ENCODE measurements around the gene PROK2.

PROK2 gene

DNA sequence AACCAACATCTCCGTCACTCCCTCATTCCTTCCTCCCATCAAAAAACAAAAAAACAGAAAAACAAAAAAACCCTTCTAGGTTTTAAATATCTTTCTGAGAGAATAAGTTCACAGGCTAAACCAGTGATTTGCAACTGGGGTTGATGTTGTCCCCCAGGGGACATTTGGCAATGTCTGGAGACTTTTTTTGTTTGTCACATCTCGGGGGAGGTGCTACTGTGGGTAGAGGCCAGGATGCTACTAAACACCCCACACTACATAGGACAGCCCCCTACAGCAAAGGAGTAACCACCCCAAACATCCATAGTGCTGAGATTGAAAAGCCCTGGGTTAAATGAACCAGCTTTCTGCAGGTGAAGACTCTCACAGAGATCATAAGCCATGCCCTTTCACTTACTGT lies 17.0 kb upstream of the PROK2 start:
- no peak for DNase-seq (ENCODE audit: extremely low read depth, insufficient read length)
- TF ChIP-seq, protein P1, sequence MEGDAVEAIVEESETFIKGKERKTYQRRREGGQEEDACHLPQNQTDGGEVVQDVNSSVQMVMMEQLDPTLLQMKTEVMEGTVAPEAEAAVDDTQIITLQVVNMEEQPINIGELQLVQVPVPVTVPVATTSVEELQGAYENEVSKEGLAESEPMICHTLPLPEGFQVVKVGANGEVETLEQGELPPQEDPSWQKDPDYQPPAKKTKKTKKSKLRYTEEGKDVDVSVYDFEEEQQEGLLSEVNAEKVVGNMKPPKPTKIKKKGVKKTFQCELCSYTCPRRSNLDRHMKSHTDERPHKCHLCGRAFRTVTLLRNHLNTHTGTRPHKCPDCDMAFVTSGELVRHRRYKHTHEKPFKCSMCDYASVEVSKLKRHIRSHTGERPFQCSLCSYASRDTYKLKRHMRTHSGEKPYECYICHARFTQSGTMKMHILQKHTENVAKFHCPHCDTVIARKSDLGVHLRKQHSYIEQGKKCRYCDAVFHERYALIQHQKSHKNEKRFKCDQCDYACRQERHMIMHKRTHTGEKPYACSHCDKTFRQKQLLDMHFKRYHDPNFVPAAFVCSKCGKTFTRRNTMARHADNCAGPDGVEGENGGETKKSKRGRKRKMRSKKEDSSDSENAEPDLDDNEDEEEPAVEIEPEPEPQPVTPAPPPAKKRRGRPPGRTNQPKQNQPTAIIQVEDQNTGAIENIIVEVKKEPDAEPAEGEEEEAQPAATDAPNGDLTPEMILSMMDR (IDR thresholded peaks at IDR 0.05; ENCODE audit: insufficient read depth, low read length, poor library complexity, severe bottlenecking) = no peak
- Histone ChIP-seq H3K4me3 (replicated peaks; ENCODE audit: low read depth, low read length) (no peak overlapping the region), H3K27me3 (replicated peaks; ENCODE audit: control insufficient read depth, insufficient read depth, low read length) (no peaks in the 10 kb centered on the region; the same call in none of the 2 replicates), H3K36me3 (ENCODE audit: control insufficient read depth, insufficient read depth, low read length) (no peaks in the 10 kb centered on the region)

DNA sequence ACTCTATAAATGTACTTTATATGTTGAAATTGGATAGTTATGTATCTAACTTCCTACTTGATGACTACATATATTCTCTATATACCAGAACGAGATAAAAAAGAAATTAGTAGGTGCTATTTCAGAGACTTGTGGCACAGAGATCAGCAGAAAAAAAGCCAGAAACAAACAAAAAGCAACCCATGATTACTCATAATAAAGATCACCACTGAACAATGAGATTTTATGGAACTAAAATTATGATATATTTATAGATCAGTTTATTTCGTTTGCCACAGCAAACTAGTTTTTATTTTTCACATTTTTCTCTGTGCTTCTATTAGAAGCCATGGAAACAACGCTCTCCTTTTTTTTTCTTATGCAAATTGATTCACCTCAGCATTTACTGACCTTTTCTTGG lies 15.1 kb upstream of the PROK2 start:
- Histone ChIP-seq H3K27me3 (replicated peaks; ENCODE audit: control insufficient read depth, insufficient read depth, low read length) (no peaks in the 10 kb centered on the region; the same call in none of the 2 replicates), H3K4me3 (replicated peaks; ENCODE audit: low read depth, low read length) (no peak overlapping the region), H3K36me3 (ENCODE audit: control insufficient read depth, insufficient read depth, low read length) (no peaks in the 10 kb centered on the region)
- DNase-seq (ENCODE audit: extremely low read depth, insufficient read length) = no peak
- TF ChIP-seq, protein P1 (IDR thresholded peaks at IDR 0.05; ENCODE audit: insufficient read depth, low read length, poor library complexity, severe bottlenecking) = no peak

DNA sequence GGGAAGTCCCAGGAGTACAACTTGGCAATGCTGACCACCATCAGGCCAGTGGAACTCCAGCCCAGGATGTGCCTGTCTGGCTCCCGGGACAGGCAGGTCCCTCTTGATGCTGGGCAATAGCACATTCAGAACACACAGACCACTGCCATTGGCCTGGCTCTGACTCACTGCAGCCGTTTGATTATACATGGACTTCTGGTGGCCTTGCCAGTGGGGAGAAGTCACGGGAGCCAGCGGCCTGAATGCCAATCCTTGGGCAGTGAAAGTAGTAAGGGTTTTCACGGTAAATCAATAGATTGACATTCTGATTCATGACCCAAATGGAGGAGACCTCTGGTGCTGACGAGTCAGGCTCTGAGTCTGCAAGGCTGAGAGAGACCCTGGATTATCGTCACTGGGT lies 12.5 kb upstream of the PROK2 start:
- TF ChIP-seq, protein P1 (IDR thresholded peaks at IDR 0.05; ENCODE audit: insufficient read depth, low read length, poor library complexity, severe bottlenecking) = no peak
- no peak overlapping the region for H3K4me3 ChIP-seq (replicated peaks; ENCODE audit: low read depth, low read length)

DNA sequence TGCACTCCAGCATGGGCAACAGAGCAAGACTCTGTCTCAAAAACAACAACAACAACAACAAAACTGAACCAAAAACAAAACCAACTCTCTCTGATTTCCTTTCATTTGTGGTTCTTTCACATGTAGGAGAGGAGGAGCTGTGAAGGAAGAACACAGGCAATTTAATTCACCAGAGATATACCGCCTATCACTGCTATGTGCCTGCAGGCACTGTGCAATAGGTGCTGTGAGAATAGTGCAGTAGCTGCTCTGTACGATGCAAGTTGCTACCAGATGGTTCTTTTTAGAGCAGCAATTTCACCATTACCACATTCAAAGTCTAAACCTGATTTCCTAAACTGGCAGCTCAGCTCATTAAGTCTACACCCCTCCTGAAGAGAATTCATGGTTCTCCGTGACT lies 11.3 kb upstream of the PROK2 start:
- no peak for DNase-seq (ENCODE audit: extremely low read depth, insufficient read length)
- TF ChIP-seq, protein P1 (IDR thresholded peaks at IDR 0.05; ENCODE audit: insufficient read depth, low read length, poor library complexity, severe bottlenecking) = no peak
- no peaks in the 10 kb centered on the region for H3K36me3 ChIP-seq (ENCODE audit: control insufficient read depth, insufficient read depth, low read length)
- H3K4me3 ChIP-seq (replicated peaks; ENCODE audit: low read depth, low read length) = no peak overlapping the region
- H3K27me3 ChIP-seq (replicated peaks; ENCODE audit: control insufficient read depth, insufficient read depth, low read length) = no peaks in the 10 kb centered on the region

More for the DNA sequence above, 12.5 kb upstream of the PROK2 start:
- no peaks in the 10 kb centered on the region for H3K36me3 ChIP-seq (ENCODE audit: control insufficient read depth, insufficient read depth, low read length)
- no peaks in the 10 kb centered on the region; the same call in 1 of the 2 replicates for H3K27me3 ChIP-seq (replicated peaks; ENCODE audit: control insufficient read depth, insufficient read depth, low read length)
- DNase-seq (ENCODE audit: extremely low read depth, insufficient read length) = no peak

DNA sequence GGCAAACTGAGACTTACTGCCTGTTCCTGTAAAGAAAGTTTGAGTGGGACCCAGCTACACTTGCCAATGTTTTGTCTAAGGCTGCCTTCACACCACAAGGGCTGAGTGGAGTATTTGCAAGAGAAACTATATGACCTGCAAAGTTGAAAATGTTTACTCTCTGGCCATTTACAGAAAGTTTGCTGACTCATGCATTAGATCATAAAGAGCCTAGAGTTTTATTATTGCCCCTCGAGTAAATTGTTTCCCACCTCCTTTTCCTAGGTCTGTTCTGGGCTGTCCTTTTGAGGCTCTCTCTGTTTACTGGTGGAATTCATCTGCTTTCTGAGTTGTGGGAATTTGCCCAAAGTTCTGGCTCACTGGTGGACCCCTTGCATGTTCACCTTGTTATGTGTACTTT lies 6.7 kb upstream of the PROK2 start:
- Histone ChIP-seq H3K27me3 (replicated peaks; ENCODE audit: control insufficient read depth, insufficient read depth, low read length) (peaks cover 1% of the 10 kb centered on the region; the same call in 1 of the 2 replicates), H3K4me3 (replicated peaks; ENCODE audit: low read depth, low read length) (no peak overlapping the region), H3K36me3 (ENCODE audit: control insufficient read depth, insufficient read depth, low read length) (no peaks in the 10 kb centered on the region)
- TF ChIP-seq, protein P1 (IDR thresholded peaks at IDR 0.05; ENCODE audit: insufficient read depth, low read length, poor library complexity, severe bottlenecking) = no peak
- no peak for DNase-seq (ENCODE audit: extremely low read depth, insufficient read length)

DNA sequence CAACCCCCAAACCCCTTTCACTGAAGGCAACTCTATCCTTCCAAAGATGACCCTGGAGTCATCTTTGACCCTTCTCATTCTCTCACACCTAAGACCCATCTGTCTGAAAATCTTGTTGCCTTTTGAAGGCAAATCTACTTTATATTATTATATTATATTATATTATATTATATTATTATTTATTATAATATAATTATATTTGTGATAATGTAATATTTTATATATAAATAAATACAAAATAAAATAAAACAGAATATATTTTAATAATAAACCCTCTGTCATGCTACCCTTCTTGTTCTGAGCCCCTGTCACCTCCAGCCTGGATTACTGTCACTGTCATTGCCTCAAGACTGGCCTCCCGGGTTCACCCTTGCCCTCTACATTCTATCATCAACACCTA lies 5.0 kb upstream of the PROK2 start:
- Histone ChIP-seq H3K4me3 (replicated peaks; ENCODE audit: low read depth, low read length) (no peak overlapping the region), H3K36me3 (ENCODE audit: control insufficient read depth, insufficient read depth, low read length) (no peaks in the 10 kb centered on the region), H3K27me3 (replicated peaks; ENCODE audit: control insufficient read depth, insufficient read depth, low read length) (peaks cover 1% of the 10 kb centered on the region)
- TF ChIP-seq, protein P1 (IDR thresholded peaks at IDR 0.05; ENCODE audit: insufficient read depth, low read length, poor library complexity, severe bottlenecking) = no peak
- DNase-seq (ENCODE audit: extremely low read depth, insufficient read length) = no peak

Data from GM06990 (cell line).